ENCODE data around the gene CTNNA3. TPM values are rescaled to one million over a fixed set of nuclear protein-coding genes. Genes with fewer than 3 reads are reported as not detected.

Gene CTNNA3
- total and polyA plus RNA-seq, 10 donors, result 0.03 to 2.4 (median 0.76) TPM; not detected in 1

DNA sequence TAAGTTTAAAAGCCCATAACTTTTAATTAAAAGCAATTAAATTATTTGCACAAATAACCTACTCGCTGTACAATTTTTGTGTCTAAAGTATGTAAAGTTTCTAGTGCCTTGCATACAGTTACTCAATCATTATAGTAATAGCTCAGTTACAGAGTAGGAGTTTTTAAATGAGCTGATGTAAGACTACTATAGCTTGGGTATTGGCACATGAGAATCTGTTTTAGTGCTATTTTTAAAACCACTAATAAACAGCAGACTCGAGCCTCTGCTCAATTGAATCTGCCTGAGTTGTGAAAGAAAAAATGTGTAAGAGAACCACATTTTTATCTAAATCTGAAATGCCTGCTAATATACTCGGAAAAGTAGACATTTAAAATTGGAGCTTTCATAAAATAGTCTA, 31.1 kb downstream of the CTNNA3 start:
- WGBS, 5 donors, result 64 to 89% (median 80%) methylated on average over 3 of the region's 3 CpGs
- no peak for DNase-seq
- intact Hi-C loops (cut with DNase I; ENCODE audit: low total_unique reads), result loop anchor here (10.0 kb wide), 1 partner anchor 110 kb away; no protein-coding TSS in a partner anchor

DNA sequence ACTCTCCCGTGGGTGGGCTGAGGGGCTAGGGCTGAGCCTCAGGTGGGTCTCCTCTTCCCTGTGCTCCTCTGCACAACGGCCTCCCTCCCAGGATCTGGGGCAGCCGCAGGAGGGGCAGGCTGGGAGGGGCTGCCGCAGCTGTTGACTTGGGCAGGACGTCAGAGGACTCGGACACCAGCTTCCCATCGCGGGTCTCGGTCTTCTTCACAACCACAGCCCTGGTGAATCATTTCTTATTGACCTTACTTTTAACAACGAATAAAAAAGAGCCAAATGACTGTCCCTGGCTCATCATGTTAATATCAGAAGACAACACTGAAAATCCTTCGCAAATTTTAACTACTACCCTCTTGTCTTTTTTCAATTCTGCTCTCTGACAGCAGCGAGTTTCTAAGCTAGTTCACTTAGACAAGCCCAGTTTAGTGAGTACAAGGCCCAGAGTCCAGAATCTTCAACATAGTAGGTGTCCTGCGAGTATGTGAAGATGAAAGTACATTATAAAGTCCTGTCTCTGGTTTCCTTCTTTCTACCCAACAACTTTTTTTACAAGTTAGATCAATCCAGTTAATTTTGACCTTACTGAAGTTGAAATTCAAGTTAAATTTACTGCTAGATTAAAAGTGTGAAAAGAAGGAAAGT, 32.4 kb downstream of the CTNNA3 start:
- Histone ChIP-seq H3K36me3 (no peaks in the 10 kb centered on the region), H3K27me3 (replicated peaks in 1 of 7) (no peaks in the 10 kb centered on the region), H3K4me1 (no peaks in the 10 kb centered on the region), H3K27ac (no peak overlapping the region), H3K4me3 (no peak overlapping the region), H3K9me3 (no peaks in the 10 kb centered on the region)
- WGBS, 5 donors, result 70 to 87% (median 80%) methylated on average over 12 to 13 of the region's 13 CpGs
- intact Hi-C loops (cut with DNase I; ENCODE audit: low total_unique reads), result loop anchor here (10.0 kb wide), 1 partner anchor 111 kb away; no protein-coding TSS in a partner anchor
- no peak for DNase-seq
- TF ChIP-seq POLR2A (IDR thresholded peaks at IDR 0.05) (no peak), CTCF (IDR thresholded peaks at IDR 0.05 in 8 of 11, conservative IDR thresholded peaks at IDR 0.05 in 3 of 11) (no peak), POLR2AphosphoS5 (IDR thresholded peaks at IDR 0.05) (no peak)

More for the DNA sequence above, 31.1 kb downstream of the CTNNA3 start:
- Histone ChIP-seq H3K36me3 (no peaks in the 10 kb centered on the region), H3K27me3 (replicated peaks in 1 of 7) (no peaks in the 10 kb centered on the region), H3K27ac (no peak overlapping the region), H3K9me3 (no peaks in the 10 kb centered on the region), H3K4me3 (no peak overlapping the region), H3K4me1 (no peaks in the 10 kb centered on the region)
- TF ChIP-seq CTCF (IDR thresholded peaks at IDR 0.05 in 8 of 11, conservative IDR thresholded peaks at IDR 0.05 in 3 of 11), result no peak

GRCh38 chr10:67662415-67662814, 33.6 kb downstream of the CTNNA3 start:
- Histone ChIP-seq H3K27ac (no peak overlapping the region), H3K36me3 (no peaks in the 10 kb centered on the region), H3K4me1 (no peaks in the 10 kb centered on the region), H3K4me3 (no peak overlapping the region), H3K27me3 (replicated peaks in 1 of 7) (no peaks in the 10 kb centered on the region), H3K9me3 (no peaks in the 10 kb centered on the region)
- intact Hi-C loops (cut with DNase I; ENCODE audit: low total_unique reads), result loop anchor here (10.0 kb wide), 1 partner anchor 112 kb away; no protein-coding TSS in a partner anchor
- no peak for TF ChIP-seq POLR2AphosphoS5 (IDR thresholded peaks at IDR 0.05)
- no peak for TF ChIP-seq POLR2A (IDR thresholded peaks at IDR 0.05)
- no peak for TF ChIP-seq CTCF (IDR thresholded peaks at IDR 0.05 in 8 of 11, conservative IDR thresholded peaks at IDR 0.05 in 3 of 11)
- no peak for DNase-seq
- 86 to 97% (median 92%) methylated on average over 3 of the region's 3 CpGs for WGBS, 5 donors

DNA sequence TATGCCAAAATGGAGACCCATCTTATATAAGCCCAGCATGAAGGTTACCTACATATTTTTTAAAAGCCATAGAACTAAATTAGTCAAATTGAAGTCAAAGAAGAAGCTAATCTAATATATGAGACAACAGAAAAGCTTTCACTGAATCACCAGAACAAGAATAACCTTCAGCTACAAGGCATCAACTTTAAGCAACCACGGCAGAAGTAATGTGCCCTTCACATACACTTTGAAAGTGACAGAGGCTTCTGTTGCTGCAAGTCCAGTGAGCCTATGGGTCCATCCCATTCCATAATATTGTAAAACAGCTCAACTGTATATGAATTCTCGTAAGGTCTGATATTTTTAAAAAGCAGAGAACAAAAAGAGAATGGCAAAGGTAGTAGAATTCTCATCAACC, 36.5 kb downstream of the CTNNA3 start:
- no peak for DNase-seq
- H3K9me3 ChIP-seq, result no peaks in the 10 kb centered on the region
- H3K4me1 ChIP-seq, result no peaks in the 10 kb centered on the region
- no peak overlapping the region for H3K4me3 ChIP-seq
- no peak for TF ChIP-seq POLR2A (IDR thresholded peaks at IDR 0.05)
- H3K36me3 ChIP-seq, result no peaks in the 10 kb centered on the region
- WGBS, 5 donors, result 87 to 96% (median 90%) methylated on average over 2 of the region's 2 CpGs
- no peaks in the 10 kb centered on the region for H3K27me3 ChIP-seq (replicated peaks in 1 of 7)
- H3K27ac ChIP-seq, result no peak overlapping the region
- intact Hi-C loops (cut with DNase I; ENCODE audit: low total_unique reads), result no loop called here

Measured in spleen (tissue), 11 donors.